HepG2 (cell line): ENCODE measurements around the gene DIMT1. TPM values are rescaled to one million over a fixed set of nuclear protein-coding genes. Genes with fewer than 3 reads are reported as not detected.

Experiments
- ATAC-seq: fragments of 200-7000 bp; cut with Tn5 transposase; 3 replicates; pipeline ENCODE4 v1.9.1; 2020; ENCODE audit warnings: mild to moderate bottlenecking, moderate library complexity
- BruUV-seq: library from RNA; stranded (reverse); fragments of 400-500 nt; replicated peaks from 2 replicates; lab custom pipeline; 2021; lab: Mats Ljungman, UMichigan
- CTCF ChIA-PET: fragments of 300-600 bp; formaldehyde crosslinking; extraction: SDS; loops from one replicate; lab custom pipeline; 2021; ENCODE audit warnings: low total read pairs, inconsistent platforms, low intra/inter-chr PET ratio; lab: Yijun Ruan, JAX
- POLR2A ChIA-PET: fragments of 350-600 bp; sonication (Branson Sonifier 250); formaldehyde crosslinking; loops from one replicate; lab custom pipeline; 2020; ENCODE audit warnings: antibody characterized with exemption, inconsistent platforms; lab: Yijun Ruan, JAX
- DNase-seq: peaks from one replicate; pipeline ENCODE4 v3.0.0-alpha.2; 2015; ENCODE audit warnings: low spot score
- FAIRE-seq: peaks from 3 replicates; lab custom pipeline; 2011; peaks lifted over from hg19 to GRCh38; lab: Jason Lieb, UNC
- H2AFZ ChIP-seq: one replicate; pipeline ENCODE4 v1.6.1; 2011; ENCODE audit warnings: low read length, inconsistent platforms
- H3K27ac ChIP-seq: fragments of 300-600 bp; 3 replicates; pipeline ENCODE4 v1.8.0; 2011; ENCODE audit warnings: mixed run types, mild to moderate bottlenecking, mixed read lengths, low read length, inconsistent platforms; ENCODE audit not compliant: insufficient read depth; ENCODE audit errors: extremely low read length
- H3K27me3 ChIP-seq, 2 experiments: fragments of 200-600 bp in 1 of 2; 2 replicates in 1 of 2; 3 replicates in 1 of 2; pipeline versions ENCODE4 v1.6.0 to v1.8.0; 2011; ENCODE audit warnings: low read length in 2 of 2, mild to moderate bottlenecking in 2 of 2, moderate library complexity in 2 of 2, inconsistent platforms in 1 of 2; ENCODE audit not compliant: insufficient read depth in 2 of 2, control insufficient read depth in 1 of 2
- H3K36me3 ChIP-seq, 2 experiments: fragments of 200-600 bp in 1 of 2; replicated peaks in 1 of 2; 2 replicates in 1 of 2; 3 replicates in 1 of 2; pipeline versions ENCODE4 v1.5.1 to v1.8.0; 2011; ENCODE audit warnings: low read length in 2 of 2, inconsistent platforms in 1 of 2; ENCODE audit not compliant: insufficient read depth in 2 of 2, control insufficient read depth in 1 of 2
- H3K4me1 ChIP-seq: 2 replicates; pipeline ENCODE4 v1.5.1; 2012; ENCODE audit warnings: low read length, inconsistent platforms; ENCODE audit not compliant: insufficient read depth
- H3K4me2 ChIP-seq: 2 replicates; pipeline ENCODE4 v1.6.0; 2011; ENCODE audit warnings: low read depth, low read length, inconsistent platforms
- H3K4me3 ChIP-seq, 3 experiments: fragments of 200-600 bp in 1 of 3; sonication (generic), shearing (Covaris generic) in 1 of 3; replicated peaks in 1 of 3; 2 replicates each; pipeline ENCODE4 v1.5.1; 2011 to 2016; ENCODE audit warnings: low read length in 3 of 3, inconsistent platforms in 2 of 3, low read depth in 2 of 3, mild to moderate bottlenecking in 2 of 3, control low read depth in 1 of 3, mixed read lengths in 1 of 3; ENCODE audit not compliant: insufficient read depth in 1 of 3
- H3K79me2 ChIP-seq: one replicate; pipeline ENCODE4 v1.6.1; 2011; ENCODE audit warnings: low read length, inconsistent platforms; ENCODE audit not compliant: insufficient read depth
- H3K9ac ChIP-seq: 2 replicates; pipeline ENCODE4 v1.6.0; 2011; ENCODE audit warnings: mild to moderate bottlenecking, low read depth, low read length, inconsistent platforms; ENCODE audit not compliant: insufficient read depth
- H3K9me3 ChIP-seq: 2 replicates; pipeline ENCODE4 v1.5.1; 2012; ENCODE audit warnings: mild to moderate bottlenecking, low read length
- H4K20me1 ChIP-seq: 2 replicates; pipeline ENCODE4 v1.6.0; 2011; ENCODE audit warnings: inconsistent platforms, mild to moderate bottlenecking, low read length, moderate library complexity; ENCODE audit not compliant: insufficient read depth
- HDAC6 ChIP-seq: fragments of 200-600 bp; sonication (generic); IDR thresholded peaks from 2 replicates; pipeline ENCODE4 v1.7.0; 2017; ENCODE audit warnings: mild to moderate bottlenecking, antibody characterized with exemption, low read length, low read depth
- JDP2 ChIP-seq: sonication (generic); formaldehyde crosslinking; IDR thresholded peaks from 2 replicates; pipeline ENCODE4 v1.8.1; 2022; ENCODE audit warnings: missing genetic modification reagents, borderline replicate concordance
- NFATC3 ChIP-seq: sonication (generic); formaldehyde crosslinking; IDR thresholded peaks from 2 replicates; pipeline ENCODE4 v1.5.1; 2020; ENCODE audit warnings: mild to moderate bottlenecking, missing genetic modification reagents
- NRL ChIP-seq: sonication (generic); formaldehyde crosslinking; IDR thresholded peaks from 2 replicates; pipeline ENCODE4 v1.5.0; 2020; ENCODE audit warnings: missing genetic modification reagents, mild to moderate bottlenecking, moderate library complexity, borderline replicate concordance
- REST ChIP-seq, 2 experiments: IDR thresholded peaks; 2 replicates each; pipeline ENCODE4 v1.6.1; 2011 to 2012; ENCODE audit warnings: low read length in 2 of 2, borderline replicate concordance in 1 of 2, low read depth in 1 of 2, mild to moderate bottlenecking in 1 of 2, moderate library complexity in 1 of 2
- ZC3H13 ChIP-seq: sonication (generic); formaldehyde crosslinking; IDR thresholded peaks from 2 replicates; pipeline ENCODE4 v1.8.1; 2023; ENCODE audit warnings: mild to moderate bottlenecking, missing genetic modification reagents, moderate library complexity
- ZFAT ChIP-seq: sonication (generic); formaldehyde crosslinking; conservative IDR thresholded peaks from 2 replicates; pipeline ENCODE4 v1.8.1; 2023; ENCODE audit warnings: missing genetic modification reagents, inconsistent platforms
- ZNF564 ChIP-seq: sonication (generic); formaldehyde crosslinking; IDR thresholded peaks from 2 replicates; pipeline ENCODE4 v1.8.1; 2023; ENCODE audit warnings: mild to moderate bottlenecking, missing genetic modification reagents
- ZNF672 ChIP-seq: sonication (generic); formaldehyde crosslinking; IDR thresholded peaks from 2 replicates; pipeline ENCODE4 v1.8.1; 2022; ENCODE audit warnings: missing genetic modification reagents
- ZSCAN20 ChIP-seq: sonication (generic); formaldehyde crosslinking; IDR thresholded peaks from 2 replicates; pipeline ENCODE4 v1.4.0; 2020; ENCODE audit warnings: missing genetic modification reagents, mild to moderate bottlenecking, borderline replicate concordance
- WGBS: methylation state at CpG from one replicate; pipeline ENCODE4 v1.1.6; 2017; ENCODE audit warnings: low lambda C conversion rate; 5-methylcytosine and 5-hydroxymethylcytosine counted together
- in situ Hi-C: cut with HindIII; loops from 2 replicates; pipeline ENCODE4 v1.10.0; 2017; ENCODE audit warnings: low pct_unique_long_range_greater_than_20kb; ENCODE audit not compliant: extremely low pct_ligation_motif_present
- intact Hi-C: fragments of 100-400 bp; cut with micrococcal nuclease; formaldehyde crosslinking; loops from one replicate; pipeline ENCODE4 v1.10.0; 2022; ENCODE audit not compliant: unreplicated experiment
- polyA plus RNA-seq, 8 experiments: library from polyadenylated mRNA; depleted of rRNA in 3 of 8; stranded (reverse) in 7 of 8; unstranded in 1 of 8; fragments of >200 nt; fragmentation: Illumina TruSeq in 4 of 8; extraction: Trizol in 4 of 8; gene quantifications; 2 replicates each; pipeline versions ENCODE4 v1.2.1 to v1.2.3, GENCODE V29; 2011 to 2016; ENCODE audit warnings: low read depth in 4 of 8, missing spikeins in 1 of 8, mixed read lengths in 1 of 8; ENCODE audit not compliant: insufficient read depth in 1 of 8
- total RNA-seq, 5 experiments: library from RNA; depleted of rRNA; stranded (reverse); fragments of >200 nt; fragmentation: Illumina TruSeq; extraction: Trizol; gene quantifications; 2 replicates each; pipeline ENCODE4 v1.2.3, GENCODE V29; 2016; ENCODE audit warnings: low read depth in 1 of 5
- TF ChIP-seq, protein P1 (sequence below): sonication (generic); formaldehyde crosslinking; IDR thresholded peaks from 2 replicates; pipeline ENCODE4 v1.4.0; 2020; ENCODE audit warnings: missing genetic modification reagents
- TF ChIP-seq, protein P2 (sequence below): sonication (generic); formaldehyde crosslinking; IDR thresholded peaks from 2 replicates; pipeline ENCODE4 v1.4.0; 2020; ENCODE audit warnings: missing genetic modification reagents, borderline replicate concordance

DIMT1 gene
- total and polyA plus RNA-seq, 2 of the 13 experiments (the other 11 are each of a cell fraction or from before 2014, with no cell fraction given) = 16.1 to 35.2 TPM

DNA sequence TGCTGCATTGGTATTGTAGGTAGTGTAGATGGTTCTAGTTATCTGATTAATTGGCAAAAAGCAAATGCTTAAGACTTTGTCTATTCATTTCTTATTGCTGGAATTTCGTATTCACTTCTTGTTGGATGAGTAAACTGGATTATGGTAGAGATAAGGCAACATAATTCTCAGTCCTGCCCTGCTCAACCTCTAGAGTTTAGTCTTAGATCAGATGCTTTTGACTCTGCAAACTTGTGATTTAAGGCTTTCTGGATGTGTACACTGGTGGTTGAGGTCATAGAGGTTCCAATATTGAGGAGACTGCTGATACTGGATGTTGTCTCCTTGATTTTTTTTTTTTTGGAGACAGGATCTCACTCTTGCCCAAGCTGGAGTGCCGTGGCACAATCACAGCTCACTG is 62.7 kb downstream of the DIMT1 start:
- H3K4me2 ChIP-seq = no peak overlapping the region
- H3K79me2 ChIP-seq = peaks cover 5% of the 10 kb centered on the region
- no peaks in the 10 kb centered on the region for H3K9me3 ChIP-seq
- WGBS = 98% methylated on average over 2 of the region's 2 CpGs
- no peak overlapping the region for H3K27ac ChIP-seq
- in situ Hi-C loops (no loop called here), intact Hi-C loops (loop anchor here (2.0 kb wide), 1 partner anchor 34 kb away; the partner anchor contains the start of gene KIF2A)
- CTCF ChIA-PET = no interaction called here
- TF ChIP-seq JDP2 (no peak), NFATC3 (CRISPR knock-in tag) (no peak), HDAC6 (no peak), NRL (CRISPR knock-in tag) (no peak), ZNF672 (no peak), ZNF564 (no peak), ZC3H13 (no peak), ZSCAN20 (CRISPR knock-in tag) (no peak), REST (IDR thresholded peaks at IDR 0.05; ENCODE audit: borderline replicate concordance in 1 of 2, low read depth in 1 of 2, low read length in 2 of 2) (no peak), ZFAT (CRISPR knock-in tag) (no peak)
- TF ChIP-seq, protein P1, sequence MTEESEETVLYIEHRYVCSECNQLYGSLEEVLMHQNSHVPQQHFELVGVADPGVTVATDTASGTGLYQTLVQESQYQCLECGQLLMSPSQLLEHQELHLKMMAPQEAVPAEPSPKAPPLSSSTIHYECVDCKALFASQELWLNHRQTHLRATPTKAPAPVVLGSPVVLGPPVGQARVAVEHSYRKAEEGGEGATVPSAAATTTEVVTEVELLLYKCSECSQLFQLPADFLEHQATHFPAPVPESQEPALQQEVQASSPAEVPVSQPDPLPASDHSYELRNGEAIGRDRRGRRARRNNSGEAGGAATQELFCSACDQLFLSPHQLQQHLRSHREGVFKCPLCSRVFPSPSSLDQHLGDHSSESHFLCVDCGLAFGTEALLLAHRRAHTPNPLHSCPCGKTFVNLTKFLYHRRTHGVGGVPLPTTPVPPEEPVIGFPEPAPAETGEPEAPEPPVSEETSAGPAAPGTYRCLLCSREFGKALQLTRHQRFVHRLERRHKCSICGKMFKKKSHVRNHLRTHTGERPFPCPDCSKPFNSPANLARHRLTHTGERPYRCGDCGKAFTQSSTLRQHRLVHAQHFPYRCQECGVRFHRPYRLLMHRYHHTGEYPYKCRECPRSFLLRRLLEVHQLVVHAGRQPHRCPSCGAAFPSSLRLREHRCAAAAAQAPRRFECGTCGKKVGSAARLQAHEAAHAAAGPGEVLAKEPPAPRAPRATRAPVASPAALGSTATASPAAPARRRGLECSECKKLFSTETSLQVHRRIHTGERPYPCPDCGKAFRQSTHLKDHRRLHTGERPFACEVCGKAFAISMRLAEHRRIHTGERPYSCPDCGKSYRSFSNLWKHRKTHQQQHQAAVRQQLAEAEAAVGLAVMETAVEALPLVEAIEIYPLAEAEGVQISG (CRISPR knock-in tag) = no peak
- TF ChIP-seq, protein P2, sequence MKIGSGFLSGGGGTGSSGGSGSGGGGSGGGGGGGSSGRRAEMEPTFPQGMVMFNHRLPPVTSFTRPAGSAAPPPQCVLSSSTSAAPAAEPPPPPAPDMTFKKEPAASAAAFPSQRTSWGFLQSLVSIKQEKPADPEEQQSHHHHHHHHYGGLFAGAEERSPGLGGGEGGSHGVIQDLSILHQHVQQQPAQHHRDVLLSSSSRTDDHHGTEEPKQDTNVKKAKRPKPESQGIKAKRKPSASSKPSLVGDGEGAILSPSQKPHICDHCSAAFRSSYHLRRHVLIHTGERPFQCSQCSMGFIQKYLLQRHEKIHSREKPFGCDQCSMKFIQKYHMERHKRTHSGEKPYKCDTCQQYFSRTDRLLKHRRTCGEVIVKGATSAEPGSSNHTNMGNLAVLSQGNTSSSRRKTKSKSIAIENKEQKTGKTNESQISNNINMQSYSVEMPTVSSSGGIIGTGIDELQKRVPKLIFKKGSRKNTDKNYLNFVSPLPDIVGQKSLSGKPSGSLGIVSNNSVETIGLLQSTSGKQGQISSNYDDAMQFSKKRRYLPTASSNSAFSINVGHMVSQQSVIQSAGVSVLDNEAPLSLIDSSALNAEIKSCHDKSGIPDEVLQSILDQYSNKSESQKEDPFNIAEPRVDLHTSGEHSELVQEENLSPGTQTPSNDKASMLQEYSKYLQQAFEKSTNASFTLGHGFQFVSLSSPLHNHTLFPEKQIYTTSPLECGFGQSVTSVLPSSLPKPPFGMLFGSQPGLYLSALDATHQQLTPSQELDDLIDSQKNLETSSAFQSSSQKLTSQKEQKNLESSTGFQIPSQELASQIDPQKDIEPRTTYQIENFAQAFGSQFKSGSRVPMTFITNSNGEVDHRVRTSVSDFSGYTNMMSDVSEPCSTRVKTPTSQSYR = no peak
- ATAC-seq (no peak), FAIRE-seq (no peak), DNase-seq (no peak)
- H3K4me3 ChIP-seq = no peak overlapping the region
- H2AFZ ChIP-seq = no peak overlapping the region
- H3K27me3 ChIP-seq = no peaks in the 10 kb centered on the region
- H3K36me3 ChIP-seq = no peaks in the 10 kb centered on the region; a peak in 1 of 5 replicates
- no peaks in the 10 kb centered on the region for H3K4me1 ChIP-seq
- H3K9ac ChIP-seq = no peak overlapping the region
- no peaks in the 10 kb centered on the region; the same call in 1 of the 2 replicates for H4K20me1 ChIP-seq
- BruUV-seq = no TSS peak
- POLR2A ChIA-PET = no interaction called here
